Transverse colon (tissue), 3 donors: Measurements from ENCODE around the gene GPX2.

Source experiments
- POLR2A ChIP-seq: fragments of 450-650 bp; IDR thresholded peaks from one replicate; pipeline ENCODE4 v1.6.1; 2016; ENCODE audit warnings: antibody characterized with exemption, mild to moderate bottlenecking, moderate library complexity
- TF ChIP-seq, protein P1 (sequence below), 5 experiments: fragments of 200-600 bp in 3 of 5; fragments of 450-650 bp in 2 of 5; sonication (generic) in 3 of 5; IDR thresholded peaks; 1 replicate in 2 of 5; 2 replicates in 3 of 5; pipeline ENCODE4 v1.5.1; 2016 to 2017; ENCODE audit warnings: antibody characterized with exemption in 5 of 5, inconsistent platforms in 3 of 5, mild to moderate bottlenecking in 2 of 5, moderate library complexity in 1 of 5

GRCh38 chr14:64931123-64931522 lies 11.4 kb downstream of the GPX2 start:
- TF ChIP-seq, protein P1, sequence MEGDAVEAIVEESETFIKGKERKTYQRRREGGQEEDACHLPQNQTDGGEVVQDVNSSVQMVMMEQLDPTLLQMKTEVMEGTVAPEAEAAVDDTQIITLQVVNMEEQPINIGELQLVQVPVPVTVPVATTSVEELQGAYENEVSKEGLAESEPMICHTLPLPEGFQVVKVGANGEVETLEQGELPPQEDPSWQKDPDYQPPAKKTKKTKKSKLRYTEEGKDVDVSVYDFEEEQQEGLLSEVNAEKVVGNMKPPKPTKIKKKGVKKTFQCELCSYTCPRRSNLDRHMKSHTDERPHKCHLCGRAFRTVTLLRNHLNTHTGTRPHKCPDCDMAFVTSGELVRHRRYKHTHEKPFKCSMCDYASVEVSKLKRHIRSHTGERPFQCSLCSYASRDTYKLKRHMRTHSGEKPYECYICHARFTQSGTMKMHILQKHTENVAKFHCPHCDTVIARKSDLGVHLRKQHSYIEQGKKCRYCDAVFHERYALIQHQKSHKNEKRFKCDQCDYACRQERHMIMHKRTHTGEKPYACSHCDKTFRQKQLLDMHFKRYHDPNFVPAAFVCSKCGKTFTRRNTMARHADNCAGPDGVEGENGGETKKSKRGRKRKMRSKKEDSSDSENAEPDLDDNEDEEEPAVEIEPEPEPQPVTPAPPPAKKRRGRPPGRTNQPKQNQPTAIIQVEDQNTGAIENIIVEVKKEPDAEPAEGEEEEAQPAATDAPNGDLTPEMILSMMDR (IDR thresholded peaks at IDR 0.05) = no peak
- TF ChIP-seq POLR2A = no peak
